ENCODE results near the gene HMCN1.

- TF ChIP-seq CTCF (IDR thresholded peaks at IDR 0.05) (no peak), POLR2A (IDR thresholded peaks at IDR 0.05) (no peak)
Measured at GRCh38 chr1:185696422-185697150, 37.6 kb upstream of the HMCN1 start.

All from lower leg skin (tissue), 3 donors.